HG03039 (cell line): Measurements from ENCODE around the gene ZBTB42.

Experiments used
- ATAC-seq: cut with Tn5 transposase; IDR thresholded peaks from one replicate; pipeline ENCODE4 v1.9.1; 2021; ENCODE audit warnings: mild to moderate bottlenecking, moderate library complexity; ENCODE audit not compliant: unreplicated experiment

ZBTB42 gene

DNA sequence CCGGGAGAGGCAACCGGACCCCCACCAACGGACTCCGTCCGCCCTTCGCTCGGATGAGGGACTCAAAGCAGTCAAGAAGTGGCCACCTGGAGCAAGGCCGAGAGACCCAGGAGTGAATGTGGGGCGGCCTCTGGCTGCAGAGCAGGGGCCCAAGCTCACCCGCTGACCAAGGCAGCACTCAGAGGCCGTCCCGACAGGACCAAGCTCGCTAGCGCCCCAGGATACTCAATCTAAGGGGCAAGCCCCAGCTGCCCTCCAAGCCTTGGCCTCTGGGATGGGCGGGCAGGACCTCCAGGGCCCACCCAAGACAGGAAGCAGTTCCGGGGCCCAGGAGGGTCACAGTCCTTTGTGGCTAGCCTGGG lies 6.3 kb upstream of the ZBTB42 start:
- ATAC-seq = no peak

DNA sequence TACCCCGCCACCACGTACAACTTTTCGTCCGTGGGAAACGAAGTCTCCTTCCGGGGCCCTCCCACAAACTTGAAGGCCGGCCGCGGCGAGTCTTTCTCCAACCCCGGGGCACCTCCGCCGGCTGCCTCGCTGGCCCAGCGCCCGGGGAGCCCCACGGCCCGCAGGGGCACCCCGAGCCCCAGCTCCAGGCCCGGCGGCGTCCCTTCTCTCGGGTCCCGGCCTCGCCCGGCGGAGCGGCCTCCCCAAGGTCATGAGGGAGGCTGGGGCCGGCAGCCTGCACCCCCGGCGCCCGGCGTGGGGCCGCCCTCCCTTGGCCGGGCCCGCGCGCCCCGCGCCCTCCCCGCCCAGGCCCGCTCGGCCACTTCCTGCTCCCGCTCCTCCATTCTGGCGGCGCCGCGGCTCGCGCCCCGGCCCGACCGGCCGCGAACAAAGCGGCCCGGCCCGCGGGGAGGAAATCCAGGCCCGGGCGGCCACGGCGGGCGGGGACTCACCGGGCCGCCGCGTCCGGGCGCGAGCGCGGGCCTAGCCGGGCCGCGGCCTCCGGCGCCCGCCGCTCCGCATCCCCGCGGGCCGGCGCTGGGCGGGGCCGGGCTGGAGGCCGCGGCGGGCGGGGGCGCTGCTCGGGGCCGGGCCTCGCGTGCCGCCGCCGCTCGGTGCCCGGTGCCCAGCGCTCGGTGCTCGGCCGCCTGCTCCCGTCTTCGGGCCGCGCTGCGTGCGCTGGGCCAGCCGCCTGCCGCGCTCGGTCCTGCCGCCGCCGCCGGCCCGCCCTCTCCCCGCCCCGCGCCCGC lies 5.7 kb upstream of the ZBTB42 start, which contains the start of gene AKT1:
Gene AKT1 (minus strand): TSS at position 756 of the 788 bp plus-strand sequence. CDS start 3,105 bp downstream, outside the sequence.
- peak; percentile 22 for ATAC-seq

DNA sequence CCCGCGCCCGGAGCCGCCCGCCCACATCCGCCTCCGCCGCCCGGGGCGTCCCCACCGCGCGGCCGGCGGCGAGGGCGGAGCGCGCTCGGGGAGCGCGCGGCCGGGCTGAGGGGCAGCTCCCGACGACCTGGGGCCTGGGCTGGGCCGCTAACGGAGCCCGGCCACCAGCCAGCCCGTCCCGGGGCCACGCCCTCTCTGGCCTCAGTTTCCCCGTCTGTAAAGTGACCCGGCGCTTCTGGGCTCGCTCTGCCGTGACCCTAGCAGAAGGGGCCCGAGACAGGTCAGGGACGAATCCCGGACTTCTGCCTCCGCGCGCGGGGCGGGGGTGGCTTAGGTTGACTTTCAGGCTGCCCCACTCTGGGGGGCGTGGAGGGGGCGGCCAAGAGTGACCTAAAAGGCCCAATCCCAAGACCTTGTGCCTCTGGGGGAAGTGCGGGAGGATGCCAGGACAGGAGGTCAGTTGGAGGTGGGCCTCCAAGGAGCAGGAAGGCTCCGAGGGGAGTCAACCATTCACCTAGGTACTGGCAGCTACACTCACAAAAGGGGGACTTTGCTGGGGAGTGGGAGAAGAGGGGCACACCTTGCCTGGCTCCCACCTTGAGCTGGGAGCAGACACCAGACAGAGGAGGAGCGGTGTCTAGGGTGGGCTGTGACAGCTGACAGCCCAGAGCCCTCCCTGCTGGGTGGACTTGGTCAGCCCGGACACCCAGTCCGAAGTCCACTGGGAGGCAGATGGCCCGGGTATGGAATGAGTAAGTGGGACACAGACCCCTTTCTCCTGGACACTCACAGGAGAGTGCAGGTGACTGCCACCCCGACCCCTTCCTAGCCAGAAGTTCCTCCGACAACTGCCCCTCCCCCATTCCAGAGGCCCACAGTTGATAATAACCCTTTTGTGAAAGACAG lies 4.9 kb upstream of the ZBTB42 start:
- ATAC-seq = peak; percentile 30

DNA sequence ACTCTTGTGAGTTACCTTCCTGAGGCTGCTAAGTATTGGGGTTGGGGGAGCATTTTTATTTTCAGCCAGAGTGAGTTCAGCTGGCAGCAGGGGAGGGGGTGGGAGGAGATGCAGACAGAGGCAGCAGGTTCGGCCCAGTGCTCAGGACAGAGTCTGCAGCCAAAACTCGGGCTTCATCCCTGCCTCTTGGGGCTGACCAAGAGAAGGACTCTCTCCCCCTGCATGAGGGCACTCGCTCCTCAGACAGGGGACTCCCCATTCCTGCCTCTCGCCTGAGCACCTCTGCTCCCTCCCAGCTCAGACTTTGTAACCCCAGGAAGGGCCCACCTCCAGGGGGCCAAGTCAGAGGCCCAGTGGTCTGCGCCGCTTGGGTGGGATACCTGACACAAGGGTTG lies 4.2 kb upstream of the ZBTB42 start:
- no peak for ATAC-seq

DNA sequence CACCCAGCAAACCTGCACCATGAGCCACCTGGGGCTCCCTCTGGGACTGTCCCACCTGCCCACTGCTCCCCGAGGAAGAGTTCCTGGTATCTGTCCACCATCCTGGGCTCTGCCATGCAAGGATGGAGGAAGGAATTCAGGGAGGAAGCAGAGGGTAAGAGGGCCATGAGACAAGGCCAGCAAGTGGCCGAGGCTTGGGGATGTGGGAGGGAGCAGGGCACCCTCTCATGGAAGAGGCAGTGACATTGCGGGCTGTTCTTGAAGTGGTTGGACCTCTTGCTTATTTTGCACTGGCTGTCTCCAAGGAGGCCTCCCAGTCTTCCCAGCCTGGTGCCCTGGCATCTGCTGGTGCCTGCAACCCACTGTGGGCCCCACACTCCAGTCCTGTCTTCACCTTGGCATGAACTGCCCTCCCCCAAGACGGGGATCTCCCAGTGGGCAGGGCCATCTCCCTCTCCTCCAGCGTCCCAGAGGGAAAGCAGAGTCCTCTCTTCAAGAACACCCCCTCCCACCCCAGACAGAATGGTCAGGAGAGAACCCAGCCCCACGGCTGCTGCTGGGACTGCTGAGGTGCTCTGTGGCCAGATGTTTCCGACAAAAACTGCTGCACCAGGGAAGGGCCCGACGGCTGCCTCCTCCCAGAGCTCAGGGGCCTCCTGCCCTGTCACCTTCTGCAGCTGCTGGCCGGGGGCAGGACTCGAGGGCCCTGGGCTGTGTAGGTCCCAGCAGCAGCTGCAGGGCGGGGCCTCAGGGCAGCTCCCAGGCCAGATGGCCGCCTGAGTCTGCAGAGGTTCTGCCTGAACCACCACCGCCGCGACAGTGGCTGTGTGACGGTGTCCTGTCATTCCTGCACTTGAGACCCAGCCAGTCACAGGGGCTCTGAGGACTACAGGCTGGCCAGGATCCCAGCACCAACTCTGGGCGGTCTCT lies 3.5 kb upstream of the ZBTB42 start:
- no peak for ATAC-seq

DNA sequence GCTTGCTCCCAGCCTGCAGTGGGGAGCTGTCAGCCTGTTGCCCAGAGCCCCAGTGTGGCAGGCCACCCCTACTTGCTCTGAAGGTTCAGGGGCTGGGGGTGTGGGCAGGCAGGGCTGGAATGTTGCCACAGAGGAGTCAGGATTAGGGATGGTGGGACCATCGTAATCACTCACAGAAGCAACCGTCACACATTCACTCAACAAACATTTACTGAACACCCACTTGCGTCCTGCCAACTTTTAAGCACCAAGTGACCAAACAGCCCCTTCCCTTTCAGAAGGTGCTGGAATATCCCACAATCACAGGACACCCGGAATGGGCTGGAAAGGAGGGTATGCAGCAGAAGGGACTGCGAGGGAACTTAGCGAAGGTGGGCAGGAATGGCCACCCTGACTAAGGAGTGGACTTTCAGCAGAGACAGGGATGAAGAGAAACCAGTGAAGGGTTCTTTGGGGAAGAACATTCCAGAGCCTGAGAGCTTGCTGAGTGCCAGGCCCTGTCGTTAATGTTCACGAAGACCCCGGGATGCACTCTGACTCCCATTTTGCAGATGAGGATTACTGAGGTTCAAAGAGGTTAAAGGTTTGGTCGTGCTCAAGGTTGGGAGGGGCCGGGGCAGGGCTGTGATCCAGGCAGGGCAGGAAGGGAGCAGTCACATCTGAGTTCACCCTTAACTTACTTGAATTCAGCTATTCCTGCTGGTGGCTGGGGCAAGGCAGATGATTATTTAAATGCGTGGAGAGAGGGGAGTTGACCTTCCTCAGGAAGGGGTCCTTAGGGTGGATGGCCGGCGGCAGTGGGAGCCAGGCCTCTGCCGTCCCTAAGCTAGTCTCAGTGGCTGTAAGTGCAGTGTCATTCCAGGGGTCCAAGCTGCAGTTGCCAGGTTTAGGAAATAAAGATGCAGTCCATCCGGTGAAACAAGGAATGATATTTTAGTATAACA lies 2.3 kb upstream of the ZBTB42 start:
- no peak for ATAC-seq

DNA sequence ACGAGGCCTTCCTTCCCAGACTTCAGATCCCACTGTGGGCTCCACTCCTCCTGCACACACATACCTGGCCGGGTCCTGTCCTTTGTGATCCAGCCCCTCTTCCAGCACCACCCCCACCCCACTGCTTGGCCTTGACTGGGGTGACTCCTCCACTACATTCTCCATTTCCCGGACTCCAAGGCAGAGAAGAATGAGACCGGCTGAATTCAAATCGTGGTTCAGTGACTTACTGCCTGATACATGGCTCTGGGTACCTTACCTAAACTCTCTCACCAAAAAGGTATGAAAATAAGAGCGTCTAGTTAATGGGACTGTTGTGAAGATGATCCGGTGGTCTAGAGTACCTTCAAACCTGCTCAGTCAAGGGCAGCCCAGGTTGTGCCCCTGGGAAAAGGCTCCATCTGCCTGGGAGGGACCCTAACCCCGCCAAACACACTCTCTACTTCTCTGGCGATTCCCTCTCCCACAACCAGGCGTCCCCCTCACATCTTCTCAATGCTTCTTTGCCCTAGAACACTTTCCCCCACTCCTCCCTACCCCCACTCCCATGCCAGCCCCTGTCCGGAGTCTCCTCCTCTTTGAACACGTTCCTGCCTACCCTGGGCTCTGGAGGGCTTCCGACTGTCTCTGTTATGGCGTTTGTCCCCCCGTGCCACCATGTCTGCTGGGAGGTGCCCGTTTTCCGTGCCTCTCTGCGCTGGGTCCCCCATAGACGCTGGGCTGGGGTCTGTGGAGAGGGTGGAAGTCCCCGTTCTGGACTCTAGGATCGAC lies 1.5 kb upstream of the ZBTB42 start:
- no peak for ATAC-seq

DNA sequence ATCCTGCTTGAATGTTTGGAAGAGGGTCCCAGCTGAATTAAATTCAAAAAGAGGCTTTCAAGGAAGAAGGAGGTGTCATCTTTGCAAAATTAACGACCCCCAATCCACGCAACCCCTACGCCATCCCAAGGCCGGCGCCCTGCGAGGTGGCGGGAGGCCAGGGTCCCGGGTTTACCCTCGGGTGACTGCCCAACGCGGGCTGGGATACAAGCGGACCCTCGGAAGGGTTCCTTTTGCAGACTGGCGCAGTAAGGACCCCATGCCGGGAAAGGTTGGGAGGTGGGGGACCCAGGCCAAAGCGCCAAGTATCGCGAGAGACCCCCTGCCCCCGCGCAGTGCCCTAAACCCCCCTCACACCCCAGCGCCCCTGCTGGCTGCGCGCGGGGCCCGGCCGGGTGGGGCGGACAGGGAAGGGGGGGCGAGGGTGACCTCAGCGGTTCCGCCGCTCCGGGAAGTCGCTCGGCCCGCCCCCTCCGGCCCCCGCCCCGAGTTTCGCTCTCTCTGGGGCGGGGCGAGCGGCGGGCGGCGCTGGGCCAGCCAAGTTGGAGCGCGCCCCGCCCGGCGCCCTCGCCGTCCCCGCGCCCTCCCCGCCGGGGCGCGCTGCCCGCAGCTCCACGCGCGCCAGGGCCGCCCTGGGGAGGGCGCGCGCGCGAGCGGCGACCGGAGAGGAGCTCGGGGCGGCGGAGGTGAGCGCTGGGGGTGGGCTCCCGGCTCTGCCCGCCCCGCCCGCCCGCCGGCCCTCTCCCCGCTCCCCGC lies 708 bp upstream of the ZBTB42 start:
- peak; percentile 33 for ATAC-seq

DNA sequence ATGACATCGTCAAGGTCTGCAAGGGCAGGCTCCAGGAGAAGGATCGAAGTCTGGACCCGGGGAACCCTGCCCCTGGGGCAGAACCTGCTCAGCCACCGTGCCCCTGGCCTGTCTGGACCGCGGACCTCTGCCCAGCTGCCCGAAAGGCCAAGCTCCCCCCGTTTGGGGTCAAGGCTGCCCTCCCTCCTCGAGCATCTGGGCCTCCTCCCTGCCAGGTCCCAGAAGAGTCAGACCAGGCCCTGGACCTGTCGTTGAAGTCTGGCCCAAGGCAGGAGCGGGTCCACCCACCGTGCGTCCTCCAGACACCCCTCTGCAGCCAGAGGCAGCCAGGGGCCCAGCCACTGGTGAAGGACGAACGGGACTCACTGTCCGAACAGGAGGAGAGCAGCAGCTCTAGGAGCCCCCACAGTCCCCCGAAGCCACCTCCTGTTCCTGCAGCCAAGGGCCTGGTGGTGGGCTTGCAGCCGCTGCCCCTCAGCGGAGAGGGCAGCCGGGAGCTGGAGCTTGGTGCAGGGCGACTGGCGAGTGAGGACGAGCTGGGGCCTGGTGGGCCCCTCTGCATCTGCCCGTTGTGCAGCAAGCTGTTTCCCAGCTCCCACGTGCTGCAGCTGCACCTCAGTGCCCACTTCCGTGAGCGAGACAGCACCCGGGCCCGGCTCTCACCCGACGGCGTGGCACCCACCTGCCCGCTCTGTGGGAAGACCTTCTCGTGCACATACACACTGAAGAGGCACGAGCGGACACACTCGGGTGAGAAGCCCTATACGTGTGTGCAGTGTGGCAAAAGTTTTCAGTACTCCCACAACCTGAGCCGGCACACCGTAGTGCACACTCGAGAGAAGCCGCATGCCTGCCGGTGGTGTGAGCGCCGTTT lies 856 bp downstream of the ZBTB42 start:
- no peak for ATAC-seq

DNA sequence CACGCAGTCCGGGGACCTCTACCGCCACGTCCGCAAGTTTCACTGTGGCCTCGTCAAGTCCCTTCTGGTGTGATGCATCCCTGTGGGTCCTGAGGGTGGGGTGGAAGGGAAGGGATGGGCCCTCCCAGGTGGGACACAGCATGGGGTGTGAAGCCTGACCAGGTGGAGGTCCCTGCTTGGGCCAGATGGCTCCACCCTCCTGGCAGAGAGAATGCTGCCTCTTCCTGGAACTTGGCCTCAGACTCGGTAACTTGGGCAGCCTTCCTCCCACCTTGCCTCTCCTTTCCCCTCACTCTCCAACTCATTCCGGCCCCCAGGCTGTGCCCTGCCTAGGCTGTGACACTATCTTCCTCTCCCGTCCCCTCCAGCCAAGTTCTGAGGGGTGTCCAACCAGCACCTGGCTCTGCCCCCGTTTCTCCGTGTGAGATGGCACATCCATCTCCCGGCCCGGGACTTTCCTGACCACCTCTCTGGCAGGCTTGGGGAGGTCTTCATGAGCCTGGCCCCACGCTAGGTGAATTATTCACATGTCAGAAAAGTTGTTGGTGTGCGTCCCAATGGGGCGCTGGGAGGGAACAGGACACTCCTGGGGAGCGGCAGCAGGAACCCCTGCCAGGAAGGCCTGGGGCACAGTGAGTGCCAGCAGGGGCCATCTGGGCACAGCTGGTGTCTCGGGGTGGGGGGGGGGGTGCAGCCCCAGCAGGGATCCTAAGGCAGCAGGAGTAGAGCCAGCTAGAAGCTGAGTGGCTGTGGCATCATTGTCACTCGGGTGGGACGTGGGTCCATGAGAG lies 1.7 kb downstream of the ZBTB42 start:
- no peak for ATAC-seq

DNA sequence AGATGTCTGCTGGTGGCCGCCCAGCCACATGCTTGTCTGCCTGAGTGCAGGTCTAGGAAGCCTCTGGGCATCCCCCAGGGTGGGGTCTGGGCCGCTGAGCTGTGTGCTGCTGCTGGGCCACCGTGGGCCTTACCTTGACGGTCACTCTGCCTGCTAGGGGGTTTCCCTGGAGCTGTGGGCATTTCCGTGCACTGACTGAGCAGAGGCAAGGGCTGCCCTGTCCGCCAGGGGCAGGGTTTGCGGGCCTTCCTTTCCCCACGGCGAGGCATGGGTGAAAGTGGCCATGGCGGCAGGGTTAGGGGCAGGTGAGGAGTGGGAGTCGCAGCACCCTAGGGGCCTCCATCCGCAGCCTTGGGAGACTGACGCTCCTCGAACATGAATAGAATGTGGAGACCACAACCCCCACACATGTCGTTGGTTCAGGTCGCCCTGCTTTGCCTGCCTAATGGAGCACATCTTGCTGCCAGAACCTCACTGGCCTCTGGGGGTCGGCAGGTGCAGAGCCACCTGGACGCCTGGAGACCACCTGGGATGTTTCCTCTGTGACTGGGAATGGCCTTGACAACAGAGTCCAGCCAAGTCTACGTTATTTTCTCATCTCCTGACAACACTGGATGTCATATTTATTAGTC lies 2.5 kb downstream of the ZBTB42 start:
- no peak for ATAC-seq

DNA sequence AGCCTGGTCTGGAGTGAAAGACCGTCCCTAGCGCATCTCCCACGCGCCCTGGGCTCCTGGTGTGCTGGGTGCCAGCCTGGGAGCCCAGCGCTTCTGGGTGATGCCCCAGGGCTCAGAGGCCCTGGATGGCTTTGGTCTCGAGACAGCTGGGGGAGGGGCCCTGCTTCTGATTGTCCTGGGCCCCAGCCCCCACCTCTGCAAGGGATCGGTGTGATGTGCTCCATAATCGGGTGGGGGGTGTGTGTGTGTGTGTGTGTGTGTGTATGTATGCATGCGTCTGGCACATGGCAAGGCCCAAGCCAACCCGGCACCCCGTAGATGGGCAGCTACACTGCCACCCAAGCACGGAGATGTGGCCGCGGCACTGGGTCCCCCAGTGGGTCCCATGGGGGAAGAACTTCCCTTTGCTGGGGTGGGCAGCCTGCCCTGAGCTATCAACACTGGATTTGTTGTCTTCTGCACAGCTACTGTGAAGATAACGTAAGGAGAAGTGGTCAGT lies 3.1 kb downstream of the ZBTB42 start:
- ATAC-seq = no peak

DNA sequence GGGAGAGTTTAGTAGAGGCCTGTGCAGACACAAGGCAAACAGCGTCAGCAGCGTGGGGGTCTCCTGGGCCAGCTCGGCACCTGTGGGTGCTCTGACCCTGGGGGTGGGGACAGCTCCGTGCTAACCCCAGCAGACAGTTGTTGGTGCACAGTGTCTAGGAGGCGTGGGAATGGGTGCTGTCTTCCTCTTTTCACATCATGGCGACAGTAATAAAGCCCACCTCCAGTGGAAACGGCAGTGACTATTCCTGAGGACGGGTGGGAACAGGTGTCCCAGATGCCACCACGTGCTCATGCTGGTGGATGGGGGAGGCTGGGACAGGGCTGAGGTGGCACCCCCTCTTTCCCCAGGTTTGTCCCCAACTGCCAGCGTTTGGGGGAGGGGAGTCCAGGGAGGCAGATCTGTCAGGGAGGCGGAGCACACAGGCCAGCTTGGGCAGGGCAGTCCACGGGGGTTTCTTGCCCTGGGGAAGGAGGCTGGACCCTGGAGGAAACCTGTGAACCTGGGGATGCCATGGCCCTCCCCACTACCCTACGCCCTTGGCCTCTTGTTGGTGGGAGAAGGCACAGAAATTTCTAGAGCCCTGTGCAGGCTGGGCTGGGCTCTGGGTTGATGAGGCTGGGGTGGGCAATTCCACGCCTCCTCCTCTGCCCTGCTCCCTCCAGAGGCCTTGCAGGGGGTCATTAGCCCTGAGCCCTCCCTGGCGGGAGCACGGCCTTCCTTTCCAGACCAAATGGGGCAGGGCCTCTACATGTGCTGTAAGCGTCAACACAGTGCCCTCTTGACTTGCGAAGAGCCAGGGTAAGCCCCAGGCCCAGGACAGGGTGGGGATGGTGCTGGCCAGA lies 3.8 kb downstream of the ZBTB42 start:
- no peak for ATAC-seq

DNA sequence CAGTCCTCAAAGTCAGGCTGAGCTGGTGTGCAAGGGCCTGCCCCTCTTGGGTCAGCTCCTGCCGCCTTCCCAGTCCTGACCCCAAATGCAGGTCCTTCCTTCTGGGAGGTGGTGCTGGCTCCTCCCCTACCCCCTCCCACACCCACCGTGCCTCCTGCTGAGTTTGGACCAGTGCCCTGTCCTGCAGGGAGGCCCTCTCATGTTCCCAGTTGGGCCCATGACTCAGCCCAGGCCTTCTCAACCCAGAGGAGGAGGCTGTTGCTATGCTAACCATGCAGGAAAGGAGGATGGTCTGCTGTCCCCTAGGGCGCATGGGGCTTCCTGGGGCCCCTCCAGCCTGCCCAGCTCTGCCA lies 4.4 kb downstream of the ZBTB42 start:
- no peak for ATAC-seq

DNA sequence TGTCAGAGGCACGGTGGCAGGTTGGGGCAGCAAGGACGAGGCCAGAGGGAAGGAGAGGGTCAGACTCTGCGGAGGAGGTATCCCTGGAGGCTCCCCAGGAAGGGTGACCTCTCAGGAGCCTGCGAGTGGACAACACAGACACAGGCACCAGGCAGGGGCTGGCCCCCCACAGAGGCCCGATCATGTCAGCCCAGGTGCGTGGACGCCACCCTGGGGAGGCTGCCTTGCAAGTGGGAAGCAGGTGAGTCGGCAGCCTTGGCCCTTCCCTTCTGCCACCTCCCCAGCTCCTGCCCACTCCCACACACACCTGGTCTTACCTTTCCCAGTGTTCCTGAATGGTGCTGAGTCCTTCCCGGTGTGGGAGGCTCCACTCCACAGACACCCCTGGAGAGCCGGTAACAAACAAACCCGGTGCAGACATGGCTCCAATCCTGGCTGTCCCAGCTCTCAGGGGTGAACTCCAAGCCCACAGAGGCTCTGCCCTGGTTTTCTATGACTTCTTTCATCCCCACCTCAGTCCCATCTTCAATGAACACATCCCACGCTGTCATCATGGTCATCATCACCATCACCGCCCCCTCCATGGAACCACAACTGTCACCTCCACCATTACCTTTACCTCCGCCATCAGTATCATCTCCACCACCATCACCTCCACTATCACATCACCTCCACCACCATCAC lies 5.2 kb downstream of the ZBTB42 start:
- ATAC-seq = no peak
